SK-N-MC (cell line): ENCODE results near the gene LMOD1.

Experiments
- EZH2 ChIP-seq: fragments of 200-600 bp; sonication (generic); IDR thresholded peaks from one replicate; pipeline ENCODE4 v1.6.1; 2017; ENCODE audit warnings: antibody characterized with exemption
- FOXP2 ChIP-seq: optimal IDR thresholded peaks from 2 replicates; pipeline ENCODE3; 2011; ENCODE audit warnings: mild to moderate bottlenecking, moderate library complexity; ENCODE audit not compliant: insufficient read depth; ENCODE audit errors: extremely low read length, control extremely low read depth

DNA sequence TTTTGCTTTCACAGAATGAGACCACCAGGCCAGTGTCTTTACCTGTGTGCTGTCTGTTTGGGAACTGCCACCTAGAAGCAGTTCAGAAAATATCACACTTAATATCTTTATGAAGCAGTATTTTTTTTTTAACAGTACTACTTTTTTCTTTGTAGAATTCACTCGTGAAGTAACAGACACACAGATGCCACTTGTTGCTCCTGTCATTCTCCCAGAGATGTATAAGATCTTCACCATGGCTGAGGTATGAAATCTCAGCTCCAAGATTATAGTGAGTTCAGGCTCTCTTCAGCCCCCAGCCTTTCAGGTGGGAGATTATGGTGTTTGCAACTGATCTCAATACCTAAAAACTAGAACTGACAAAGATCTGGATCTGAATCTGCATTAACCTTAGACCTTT lies 94.4 kb downstream of the LMOD1 start:
- no peak for TF ChIP-seq EZH2
- no peak for TF ChIP-seq FOXP2
